Measurements from ENCODE around the gene KHDRBS2.
"Not testable (repeated sequence)": the region's sequence is repeated elsewhere in the genome, so short reads cannot be mapped to it uniquely, and the experiment has no call there.

KHDRBS2 gene

DNA sequence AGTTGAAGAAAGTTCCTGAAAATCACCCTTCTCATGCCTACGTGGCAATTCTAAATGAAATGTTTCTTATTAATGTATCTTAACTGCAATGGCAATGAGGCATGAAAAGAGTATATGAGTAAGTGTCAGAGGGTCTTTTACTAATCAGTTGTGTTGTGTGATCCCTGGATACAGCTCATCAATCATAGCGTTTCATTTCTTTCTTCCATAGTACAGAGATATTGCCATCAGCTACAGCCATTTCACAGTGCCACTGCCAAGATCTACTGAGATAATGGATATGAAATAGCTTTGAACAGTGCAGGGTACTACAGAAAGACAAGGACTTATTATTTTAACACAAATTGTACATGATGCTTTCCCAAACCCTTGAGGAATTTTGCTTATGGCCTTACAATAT is 450.8 kb downstream of the KHDRBS2 start:
- DNase-seq = no peak

- no peak for DNase-seq
Measured at GRCh38 chr6:61833176-61833755, 452.8 kb downstream of the KHDRBS2 start.

- no peak for DNase-seq
Measured at GRCh38 chr6:61817716-61818115, 468.3 kb downstream of the KHDRBS2 start.

DNA sequence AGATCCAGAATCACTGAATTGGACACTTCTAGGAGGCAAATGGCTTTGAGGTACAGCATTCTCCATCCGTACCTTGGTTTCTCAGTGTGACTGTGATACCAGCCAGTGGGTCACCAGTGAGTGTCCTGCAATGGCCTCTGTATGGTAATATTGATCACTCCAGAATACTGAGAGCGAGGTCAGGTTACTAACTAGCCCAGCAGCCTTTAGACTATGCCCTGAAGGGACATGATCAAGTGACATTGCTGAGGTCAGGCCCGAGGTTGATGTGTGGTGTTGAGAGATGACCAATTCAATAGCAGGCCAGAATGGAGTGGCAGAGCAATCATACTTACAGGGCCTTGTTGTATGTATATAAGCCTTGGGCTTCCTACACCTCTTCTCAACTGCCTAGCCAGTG is 476.0 kb downstream of the KHDRBS2 start:
- DNase-seq = no peak

GRCh38 chr6:61809004-61809595 is 476.9 kb downstream of the KHDRBS2 start:
- DNase-seq = no peak

DNA sequence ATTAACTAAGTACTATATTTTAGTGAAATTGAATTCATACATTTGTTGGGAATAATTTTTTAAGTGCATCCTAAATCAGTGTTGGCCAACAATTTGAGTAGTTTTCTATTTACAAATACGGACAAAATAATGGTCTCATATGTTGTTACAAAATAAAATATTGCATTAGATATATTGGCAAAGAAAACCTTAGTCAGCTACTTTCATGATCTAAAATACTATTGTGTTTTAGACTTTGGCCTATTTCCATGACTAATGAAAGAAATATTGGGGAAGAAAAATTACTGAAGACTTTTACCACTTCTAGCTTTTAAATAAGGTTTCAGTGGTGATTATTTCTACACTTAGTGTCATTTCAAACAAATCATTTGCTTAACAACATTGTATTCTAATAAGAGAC is 498.0 kb downstream of the KHDRBS2 start:
- no peak for DNase-seq

GRCh38 chr6:61769446-61769845 is 516.6 kb downstream of the KHDRBS2 start:
- DNase-seq = not testable (repeated sequence)

DNA sequence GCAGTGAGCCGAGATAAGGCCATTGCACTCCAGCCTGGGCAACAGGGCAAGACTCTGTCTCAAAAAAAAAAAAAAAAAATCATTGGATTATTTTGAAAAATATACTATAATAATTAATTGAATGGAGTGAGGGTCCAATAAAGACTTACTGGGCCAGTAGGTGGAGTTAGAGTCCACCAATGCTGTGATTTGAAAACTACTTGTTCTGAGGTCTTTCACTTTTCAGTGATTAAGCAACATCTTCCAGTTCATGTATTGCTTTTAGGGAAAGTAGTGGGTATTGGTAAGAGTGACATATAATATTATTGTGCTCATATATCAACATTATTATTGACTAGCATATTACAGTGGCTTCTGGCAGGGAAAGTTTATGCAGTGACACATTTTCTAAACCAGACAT is 530.3 kb downstream of the KHDRBS2 start:
- DNase-seq = no peak

- no peak for DNase-seq
Measured at GRCh38 chr6:61751986-61752385, 534.0 kb downstream of the KHDRBS2 start.

- no peak for DNase-seq
Measured at GRCh38 chr6:61745994-61746393, 540.0 kb downstream of the KHDRBS2 start.

DNA sequence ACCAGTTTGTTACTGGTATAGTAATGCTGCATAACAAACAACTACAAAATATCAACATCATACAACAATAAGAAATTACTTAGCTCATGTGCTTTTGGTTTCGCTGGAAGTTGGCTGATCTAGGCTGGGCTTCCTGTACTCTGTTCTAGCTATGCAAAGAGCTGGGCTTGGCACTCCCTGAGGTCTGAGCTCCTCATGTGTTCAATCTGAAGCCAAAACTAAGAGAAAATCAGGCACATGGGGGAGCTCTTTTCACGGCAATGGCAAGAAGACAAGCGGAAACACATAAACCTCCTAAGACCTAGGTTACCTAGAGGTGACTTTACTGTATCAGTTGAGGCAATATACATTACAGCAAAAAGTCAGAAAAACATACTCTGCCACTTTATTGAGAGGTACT is 574.2 kb downstream of the KHDRBS2 start:
- DNase-seq = no peak

DNA sequence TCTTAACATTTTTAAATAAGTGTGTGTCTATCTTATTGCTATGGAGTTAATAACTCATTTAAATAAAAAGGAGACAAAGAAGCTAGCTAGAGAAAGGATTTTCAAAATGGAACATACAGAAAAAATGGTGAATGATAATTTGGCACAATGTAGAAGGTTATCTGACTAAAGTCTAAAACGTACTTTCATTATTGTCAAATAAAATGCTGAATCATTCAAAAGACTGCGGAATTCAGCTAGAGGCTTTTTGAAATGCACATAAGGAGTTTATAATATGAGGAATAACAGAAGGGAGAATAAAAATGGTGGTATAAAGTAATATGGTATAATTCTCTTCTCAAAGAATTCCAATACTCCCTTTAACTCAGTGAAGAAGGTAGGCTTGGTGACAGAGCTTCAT is 597.9 kb downstream of the KHDRBS2 start:
- no peak for DNase-seq

- no peak for DNase-seq
Measured at GRCh38 chr6:61682562-61682961, 603.5 kb downstream of the KHDRBS2 start.

DNA sequence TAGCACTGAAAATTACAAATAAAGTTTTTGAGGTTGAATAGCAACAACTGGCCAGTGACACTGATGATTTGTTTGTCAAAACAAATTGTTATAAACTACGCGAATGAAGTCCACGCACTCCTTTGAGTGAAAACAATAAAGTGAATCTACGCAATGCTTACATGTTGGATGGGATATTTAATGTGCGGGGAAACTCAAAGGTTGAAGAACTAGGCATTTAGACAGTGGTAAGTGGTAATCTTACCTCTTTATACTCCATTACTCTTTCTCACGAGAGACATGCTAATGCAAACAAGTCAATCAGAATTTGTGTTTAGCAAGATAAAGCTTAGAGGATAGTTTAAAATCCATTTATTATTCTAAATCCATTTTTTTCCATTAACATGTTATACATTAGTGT is 606.4 kb downstream of the KHDRBS2 start:
- no peak for DNase-seq

- DNase-seq = no peak
Measured at GRCh38 chr6:61675734-61676133, 610.3 kb downstream of the KHDRBS2 start.

DNA sequence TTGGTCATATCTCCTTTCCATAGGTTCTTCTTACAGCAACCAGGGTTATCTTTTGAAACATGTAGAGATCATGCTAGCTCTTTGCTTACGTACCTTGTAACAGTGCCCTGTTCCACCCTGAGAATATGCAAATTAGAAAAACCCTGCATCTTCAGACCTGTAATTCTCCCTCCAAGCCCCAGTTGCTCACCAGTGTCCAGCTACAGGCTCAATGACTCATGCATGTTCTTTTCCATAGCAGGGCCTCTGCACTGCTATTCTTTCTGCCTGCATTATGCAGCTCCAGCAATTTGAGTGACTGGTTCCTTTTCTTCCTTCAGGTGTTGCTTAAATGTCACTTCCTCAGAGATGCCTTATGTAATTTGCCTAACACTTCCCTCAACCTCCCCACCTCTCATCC is 636.2 kb downstream of the KHDRBS2 start:
- DNase-seq = no peak

DNA sequence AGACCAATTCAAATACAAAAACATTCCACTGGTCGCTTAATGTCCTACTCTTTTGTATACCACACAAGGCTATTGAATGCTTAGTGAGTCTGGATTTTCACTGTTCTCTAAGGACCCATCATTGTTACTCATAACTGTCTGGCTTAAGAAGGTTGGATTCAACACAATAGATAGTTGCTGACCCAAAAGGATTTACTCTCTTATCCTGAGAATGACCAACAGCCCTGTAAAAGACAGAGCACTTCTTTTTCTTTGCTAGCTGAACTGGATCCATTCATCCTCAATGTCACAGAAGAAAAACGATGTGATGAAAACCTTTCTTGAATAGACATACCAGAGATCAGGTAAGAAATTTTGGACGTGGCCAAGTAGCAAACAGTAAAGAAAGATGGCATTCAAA is 645.6 kb downstream of the KHDRBS2 start:
- no peak for DNase-seq

Data from NCI-H2029 treated with DMSO at 0.1 percent for 48 hours (cell line).